ENCODE data around the gene TMEM231. TPM values are rescaled to one million over a fixed set of nuclear protein-coding genes. Genes with fewer than 3 reads are reported as not detected.
"Not testable (repeated sequence)": the region's sequence is repeated elsewhere in the genome, so short reads cannot be mapped to it uniquely, and the experiment has no call there.

Gene TMEM231
- total RNA-seq, 1 experiment from 2014 or later = 9.2 TPM

DNA sequence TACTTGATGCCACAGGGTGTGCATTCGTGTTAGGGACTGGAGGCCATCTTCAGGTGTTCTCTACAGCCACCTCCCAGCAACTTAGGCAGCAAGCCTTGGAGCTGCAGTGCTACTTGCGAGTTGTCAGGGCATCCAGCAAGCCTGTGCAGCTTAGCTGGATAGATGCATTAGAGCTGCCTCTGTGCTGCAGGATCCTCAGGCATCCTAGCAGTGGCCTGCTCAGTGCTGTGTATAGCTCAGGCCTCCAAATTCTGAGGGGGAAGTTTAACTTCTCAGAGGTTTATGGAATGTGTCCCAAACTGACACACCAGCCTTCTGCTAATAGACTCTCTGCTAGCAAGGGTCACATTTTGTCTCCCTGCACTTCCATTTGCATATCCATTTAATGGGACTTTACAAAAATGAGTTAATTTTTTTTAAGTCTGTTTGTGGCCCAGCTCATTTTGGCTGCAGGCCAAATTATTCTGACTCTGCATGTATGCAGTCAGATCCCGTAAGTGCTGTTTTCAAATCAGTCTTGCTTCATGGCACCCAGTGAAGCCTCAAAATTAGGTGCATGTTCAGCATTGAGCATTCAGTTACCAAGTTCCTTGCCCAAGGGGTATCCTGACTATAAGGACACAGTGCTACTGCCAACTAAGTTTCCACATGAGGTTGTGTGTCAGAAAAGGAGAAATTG, 17.0 kb upstream of the TMEM231 start:
- in situ Hi-C loops (cut with HindIII; ENCODE audit: low pct_unique_long_range_greater_than_20kb, low sequenced_read_pairs) = no loop called here
- DNase-seq (ENCODE audit: low read depth, low spot score) = no peak

- DNase-seq (ENCODE audit: low read depth, low spot score) = no peak
- in situ Hi-C loops (cut with HindIII; ENCODE audit: low pct_unique_long_range_greater_than_20kb, low sequenced_read_pairs) = no loop called here
Observed at GRCh38 chr16:75570396-75571065, 14.5 kb upstream of the TMEM231 start.

DNA sequence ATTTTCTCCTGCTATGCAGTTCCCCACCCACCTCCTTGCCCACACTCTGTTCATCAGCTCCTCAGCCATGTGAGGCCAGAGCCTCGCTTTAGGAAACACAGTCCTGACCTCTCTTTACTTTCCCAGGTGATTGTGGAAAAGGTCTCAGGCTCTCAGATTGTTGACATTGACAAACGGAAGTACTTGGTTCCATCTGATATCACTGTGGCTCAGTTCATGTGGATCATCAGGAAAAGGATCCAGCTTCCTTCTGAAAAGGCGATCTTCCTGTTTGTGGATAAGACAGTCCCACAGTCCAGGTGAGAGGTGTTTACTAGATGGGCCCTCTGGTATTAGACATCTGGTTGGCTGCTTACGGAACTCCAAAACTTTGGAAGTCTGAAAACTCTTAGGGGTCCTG, 11.9 kb upstream of the TMEM231 start:
- in situ Hi-C loops (cut with HindIII; ENCODE audit: low pct_unique_long_range_greater_than_20kb, low sequenced_read_pairs) = no loop called here
- no peak for DNase-seq (ENCODE audit: low read depth, low spot score)

- DNase-seq (ENCODE audit: low read depth, low spot score) = no peak
- in situ Hi-C loops (cut with HindIII; ENCODE audit: low pct_unique_long_range_greater_than_20kb, low sequenced_read_pairs) = no loop called here
Observed at GRCh38 chr16:75566758-75567255, 10.8 kb upstream of the TMEM231 start.

DNA sequence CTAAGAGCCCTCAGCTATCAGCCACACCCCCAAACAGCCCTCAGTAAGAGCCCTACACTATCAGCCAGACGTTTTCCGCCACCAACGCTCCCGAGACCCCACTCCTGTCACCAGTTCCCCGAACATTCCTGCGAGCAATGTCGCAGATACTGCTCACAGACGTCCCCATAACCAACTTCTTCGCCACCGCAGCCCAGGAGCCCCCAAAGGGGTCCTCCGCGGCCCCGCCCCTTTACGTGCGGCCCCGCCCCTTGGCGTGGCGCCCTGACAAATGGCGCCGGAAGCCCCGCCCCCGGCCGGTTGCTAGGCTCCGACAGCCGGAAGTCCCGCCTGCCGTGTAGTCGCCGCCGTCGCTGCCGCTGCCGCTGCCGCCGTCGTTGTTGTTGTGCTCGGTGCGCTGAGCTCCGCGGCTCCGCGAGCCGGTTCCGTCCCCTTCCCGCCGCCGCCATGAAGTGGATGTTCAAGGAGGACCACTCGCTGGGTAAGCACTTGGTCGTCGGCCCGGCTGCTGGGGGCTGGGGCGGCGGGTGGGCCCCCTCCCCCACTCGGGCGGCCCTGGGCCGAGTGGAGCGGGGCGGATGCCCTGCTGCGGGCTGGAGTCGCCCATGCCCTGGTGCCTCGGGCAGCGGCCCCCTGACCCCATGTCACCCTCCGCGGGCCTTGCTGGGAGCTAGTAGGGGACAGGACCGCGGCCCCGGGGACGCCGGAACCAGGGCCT, 10.1 kb upstream of the TMEM231 start, which contains the start of gene GABARAPL2:
GABARAPL2 (plus strand) TSS at position 340 of the 718 bp plus-strand sequence; CDS start at position 448, 108 bp downstream.
- DNase-seq (ENCODE audit: low read depth, low spot score) = peak; percentile 67
- in situ Hi-C loops (cut with HindIII; ENCODE audit: low pct_unique_long_range_greater_than_20kb, low sequenced_read_pairs) = no loop called here

DNA sequence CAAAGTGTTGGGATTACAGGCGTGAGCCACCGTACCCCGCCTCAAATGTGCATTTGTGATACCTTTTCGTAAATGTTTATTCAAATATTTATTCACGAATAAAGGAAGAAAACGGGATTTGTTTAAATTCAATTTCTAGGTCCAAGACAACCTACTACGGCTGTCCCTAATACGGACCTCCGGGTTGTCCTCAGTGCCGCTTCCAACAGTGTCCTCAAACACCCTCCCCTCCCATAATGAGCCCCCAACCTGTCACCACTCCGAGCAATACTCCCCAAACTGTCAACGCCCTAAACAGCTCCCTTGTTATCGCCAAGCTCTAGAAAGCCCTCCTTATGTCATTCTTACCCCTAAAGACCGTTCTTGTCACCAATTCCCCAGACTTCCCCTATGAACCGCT, 9.6 kb upstream of the TMEM231 start:
- in situ Hi-C loops (cut with HindIII; ENCODE audit: low pct_unique_long_range_greater_than_20kb, low sequenced_read_pairs) = no loop called here

GRCh38 chr16:75559564-75560372, 3.7 kb upstream of the TMEM231 start:
- in situ Hi-C loops (cut with HindIII; ENCODE audit: low pct_unique_long_range_greater_than_20kb, low sequenced_read_pairs) = no loop called here
- peak; percentile 45 for DNase-seq (ENCODE audit: low read depth, low spot score)

More for the DNA sequence above, 9.6 kb upstream of the TMEM231 start:
- DNase-seq (ENCODE audit: low read depth, low spot score) = no peak

DNA sequence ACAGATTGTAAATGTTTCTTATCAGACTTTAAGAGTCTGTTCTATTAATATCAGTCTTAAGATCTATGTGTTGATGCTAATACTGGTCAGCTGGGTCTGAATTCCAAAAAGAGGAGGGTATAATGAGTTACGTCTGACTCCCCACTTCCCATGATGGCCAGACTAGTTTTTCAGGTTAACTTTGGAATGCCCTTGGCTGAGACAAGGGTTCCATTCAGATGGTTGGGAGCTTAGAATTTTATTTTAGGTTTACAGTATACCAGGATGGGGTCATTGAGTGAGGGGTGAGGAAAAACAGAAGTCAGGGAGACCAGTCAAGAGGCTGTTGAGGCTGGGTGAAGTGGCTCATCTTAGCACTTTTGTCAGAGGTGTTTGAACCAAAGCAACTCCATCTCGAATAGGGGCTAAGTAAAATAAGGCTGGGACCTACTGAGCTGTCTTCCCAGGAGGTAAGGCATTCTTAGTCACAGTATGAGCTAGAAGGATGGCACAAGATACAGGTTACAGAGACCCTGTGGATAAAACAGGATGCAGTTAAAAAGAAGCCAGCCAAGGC, 2.9 kb upstream of the TMEM231 start:
- DNase-seq (ENCODE audit: low read depth, low spot score) = no peak
- in situ Hi-C loops (cut with HindIII; ENCODE audit: low pct_unique_long_range_greater_than_20kb, low sequenced_read_pairs) = no loop called here

DNA sequence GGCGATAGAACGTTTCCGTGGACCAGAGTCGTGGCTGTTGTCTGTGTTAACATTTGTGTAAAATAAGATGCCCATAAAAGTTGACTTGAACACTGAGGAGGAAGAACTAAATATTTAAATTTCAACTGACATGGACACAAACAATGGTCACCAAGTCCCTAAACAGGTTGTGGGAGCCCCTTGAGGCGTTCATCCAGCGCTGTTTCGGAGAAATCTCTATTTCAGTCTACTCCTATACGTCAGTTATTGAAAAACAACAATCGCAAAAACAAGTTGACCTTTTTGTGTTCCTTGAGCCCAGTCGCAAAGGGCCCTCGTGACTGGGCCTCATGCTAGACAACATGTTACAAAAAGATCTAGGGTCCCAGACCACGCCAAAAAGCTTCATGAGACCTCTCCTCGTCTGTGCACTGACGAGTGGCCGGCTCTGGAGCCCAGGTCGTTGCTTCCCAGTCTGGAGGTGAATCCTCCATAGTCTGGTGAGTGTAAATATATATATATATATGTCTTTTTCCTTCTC, 439 bp upstream of the TMEM231 start:
- DNase-seq (ENCODE audit: low read depth, low spot score) = no peak
- in situ Hi-C loops (cut with HindIII; ENCODE audit: low pct_unique_long_range_greater_than_20kb, low sequenced_read_pairs) = no loop called here

GRCh38 chr16:75555213-75555706, 792 bp downstream of the TMEM231 start:
- DNase-seq (ENCODE audit: low read depth, low spot score) = peak; percentile 94
- in situ Hi-C loops (cut with HindIII; ENCODE audit: low pct_unique_long_range_greater_than_20kb, low sequenced_read_pairs) = no loop called here

DNA sequence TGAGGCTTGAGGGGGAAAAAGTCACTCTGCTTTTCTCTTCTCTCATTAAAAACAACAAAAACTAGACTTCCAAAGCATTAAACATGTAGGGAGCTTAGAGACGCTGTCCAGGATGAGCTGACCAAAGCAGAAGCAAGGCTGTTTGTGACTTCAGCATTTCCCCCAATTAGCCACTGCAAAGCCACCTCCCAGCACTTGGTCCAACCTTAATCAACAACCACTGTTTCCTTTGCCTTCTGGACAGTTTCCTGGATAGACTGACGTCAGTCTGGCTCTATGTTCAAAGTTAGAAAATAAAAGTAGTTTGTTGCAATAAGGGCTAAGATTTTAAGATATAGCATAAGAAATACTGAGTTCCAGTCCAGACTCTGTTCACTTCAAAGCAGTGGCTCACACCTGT, 3.1 kb downstream of the TMEM231 start:
- in situ Hi-C loops (cut with HindIII; ENCODE audit: low pct_unique_long_range_greater_than_20kb, low sequenced_read_pairs) = no loop called here
- DNase-seq (ENCODE audit: low read depth, low spot score) = no peak

- DNase-seq (ENCODE audit: low read depth, low spot score) = peak; percentile 73
- in situ Hi-C loops (cut with HindIII; ENCODE audit: low pct_unique_long_range_greater_than_20kb, low sequenced_read_pairs) = no loop called here
Observed at GRCh38 chr16:75550211-75550662, 5.8 kb downstream of the TMEM231 start.

DNA sequence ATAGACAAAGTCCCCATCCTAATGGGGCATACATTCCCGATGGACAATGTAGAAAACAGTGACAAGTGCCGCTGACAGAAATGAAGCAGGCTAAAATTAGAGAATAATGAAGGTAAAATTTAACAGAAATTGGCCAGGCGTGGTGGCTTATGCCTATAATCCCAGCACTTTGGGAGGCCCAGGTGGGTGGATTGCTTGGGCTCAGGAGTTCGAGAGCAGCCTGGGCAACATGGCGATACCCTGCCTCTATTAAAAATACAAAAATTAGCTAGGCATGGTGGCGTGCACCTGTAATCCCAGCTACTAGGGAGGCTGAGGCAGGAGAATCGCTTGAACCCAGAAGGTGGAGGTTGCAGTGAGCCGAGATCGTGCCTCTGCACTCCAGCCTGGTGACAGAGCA, 7.6 kb downstream of the TMEM231 start:
- in situ Hi-C loops (cut with HindIII; ENCODE audit: low pct_unique_long_range_greater_than_20kb, low sequenced_read_pairs); DNase-seq (ENCODE audit: low read depth, low spot score): not testable (repeated sequence)

DNA sequence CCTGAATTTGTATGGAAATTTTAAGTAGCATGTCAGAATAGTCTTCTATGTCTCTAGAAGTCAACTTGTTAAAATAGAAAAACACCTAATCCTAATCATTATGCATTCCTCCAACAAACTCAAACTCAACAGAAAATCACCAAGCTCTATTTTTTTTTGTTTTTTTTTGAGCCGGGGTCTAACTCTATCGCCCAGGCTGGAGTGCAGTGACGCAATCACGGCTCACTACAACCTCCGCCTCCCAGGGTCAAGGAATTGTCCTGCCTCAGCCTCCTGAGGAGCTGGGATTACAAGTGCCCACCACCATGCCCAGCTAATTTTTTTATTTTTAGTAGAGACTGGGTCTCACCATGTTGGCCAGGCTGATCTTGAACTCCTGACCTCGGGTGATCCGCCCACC, 9.8 kb downstream of the TMEM231 start:
- no peak for DNase-seq (ENCODE audit: low read depth, low spot score)
- in situ Hi-C loops (cut with HindIII; ENCODE audit: low pct_unique_long_range_greater_than_20kb, low sequenced_read_pairs) = no loop called here

DNA sequence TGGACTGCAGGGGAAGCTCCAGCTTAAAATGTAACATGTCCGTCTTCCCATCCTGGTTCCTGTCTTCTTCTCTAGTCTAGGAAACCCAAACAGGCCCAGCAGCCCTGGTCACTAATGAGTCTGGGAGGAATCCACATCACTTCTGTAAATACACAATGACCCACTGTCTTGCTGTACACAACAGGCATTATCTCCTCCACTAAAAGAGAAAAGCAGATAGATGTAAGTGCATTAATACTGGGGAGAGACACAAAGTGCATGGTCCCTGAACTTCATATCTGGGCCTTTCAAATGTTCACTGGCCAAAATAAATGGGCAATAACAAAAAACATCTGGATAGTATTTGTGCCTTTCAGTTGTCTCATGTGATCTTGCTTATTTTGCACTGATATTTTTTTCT, 10.2 kb downstream of the TMEM231 start:
- DNase-seq (ENCODE audit: low read depth, low spot score) = not testable (repeated sequence)

GRCh38 chr16:75542462-75542861, 13.6 kb downstream of the TMEM231 start:
- DNase-seq (ENCODE audit: low read depth, low spot score); in situ Hi-C loops (cut with HindIII; ENCODE audit: low pct_unique_long_range_greater_than_20kb, low sequenced_read_pairs): not testable (repeated sequence)

More for the DNA sequence above, 10.2 kb downstream of the TMEM231 start:
- in situ Hi-C loops (cut with HindIII; ENCODE audit: low pct_unique_long_range_greater_than_20kb, low sequenced_read_pairs) = not testable (repeated sequence)

DNA sequence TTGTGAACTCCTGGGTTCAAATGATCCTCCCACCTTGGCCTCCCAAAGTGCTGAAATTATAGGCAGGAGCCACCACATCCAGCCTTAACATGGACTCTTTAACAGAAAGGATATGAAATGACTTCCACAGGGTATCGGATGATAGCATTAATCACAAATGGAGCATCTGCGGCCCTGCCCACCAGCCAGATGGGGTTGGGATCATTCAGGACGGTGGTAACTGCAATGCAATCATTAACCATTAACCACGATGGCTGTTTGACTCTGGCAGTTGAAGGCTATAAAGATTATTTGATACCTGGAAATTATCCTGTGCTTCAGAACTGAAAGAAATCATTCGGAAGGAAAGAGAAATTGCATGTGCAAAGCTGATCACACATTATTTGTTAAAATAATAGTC, 14.8 kb downstream of the TMEM231 start:
- no peak for DNase-seq (ENCODE audit: low read depth, low spot score)
- in situ Hi-C loops (cut with HindIII; ENCODE audit: low pct_unique_long_range_greater_than_20kb, low sequenced_read_pairs) = no loop called here
